HG03457 (cell line): ENCODE data around the gene KIAA0513.

ENCODE experiments used
- ATAC-seq: cut with Tn5 transposase; IDR thresholded peaks from one replicate; pipeline ENCODE4 v1.9.1; 2021; ENCODE audit warnings: moderate number of reproducible peaks; ENCODE audit not compliant: unreplicated experiment

KIAA0513 gene

DNA sequence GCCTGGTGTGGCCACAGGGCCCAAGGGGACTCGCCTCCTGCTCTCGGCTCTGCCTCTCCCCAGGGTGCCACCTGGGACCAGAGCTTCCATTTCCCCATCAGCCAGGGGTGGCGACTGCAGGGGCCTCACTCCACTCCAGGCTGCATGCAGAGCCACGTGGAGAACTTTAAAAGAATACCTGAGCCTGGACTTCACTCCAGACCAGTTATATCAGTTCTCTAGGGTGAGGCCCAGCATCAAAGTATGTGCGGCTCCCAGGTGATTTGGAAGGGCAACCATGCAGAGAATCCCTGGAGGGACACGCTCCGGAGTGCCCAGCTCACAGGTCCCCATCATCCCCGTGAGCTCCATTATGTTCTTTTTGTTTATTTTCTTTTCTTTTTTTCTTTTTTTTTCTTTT lies 39.8 kb downstream of the KIAA0513 start:
- no peak for ATAC-seq

DNA sequence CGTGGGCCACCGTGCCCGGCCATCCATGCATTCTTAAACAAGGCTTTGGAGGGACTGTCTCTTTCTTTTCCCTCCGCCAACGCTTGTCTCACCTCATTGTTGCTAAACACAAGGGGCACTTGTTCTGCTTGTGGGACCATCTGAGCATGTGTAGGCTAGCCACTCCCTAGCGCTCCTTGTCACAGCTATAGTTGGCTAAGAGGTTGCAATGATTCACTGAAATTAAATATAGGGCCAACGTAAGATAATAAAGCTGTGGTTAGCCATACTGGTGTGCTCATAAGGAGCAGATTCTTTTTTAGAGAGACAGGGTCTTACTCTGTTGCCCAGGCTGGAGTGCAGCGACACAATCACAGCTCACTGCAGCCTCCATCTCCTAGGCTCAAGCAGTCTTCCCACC lies 41.2 kb downstream of the KIAA0513 start:
- no peak for ATAC-seq

DNA sequence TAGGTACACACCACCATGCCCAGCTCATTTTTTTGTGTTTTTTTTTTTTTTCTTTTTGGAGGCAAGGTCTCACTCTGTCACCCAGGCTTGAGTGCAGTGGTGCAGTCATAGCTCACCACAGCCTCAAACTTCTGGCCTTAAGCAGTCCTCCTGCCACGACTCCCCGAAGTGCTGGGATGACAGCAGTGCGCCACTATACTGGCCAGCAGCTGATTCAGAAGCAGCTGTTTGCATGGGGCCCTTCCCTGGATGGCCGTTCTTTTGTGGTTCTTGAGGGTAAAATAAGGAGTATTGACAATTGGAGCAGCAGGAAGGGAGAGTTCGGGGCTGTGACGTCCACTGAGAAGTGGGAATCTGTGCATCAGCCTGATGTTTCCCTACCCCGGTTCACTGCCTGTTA lies 41.6 kb downstream of the KIAA0513 start:
- no peak for ATAC-seq

DNA sequence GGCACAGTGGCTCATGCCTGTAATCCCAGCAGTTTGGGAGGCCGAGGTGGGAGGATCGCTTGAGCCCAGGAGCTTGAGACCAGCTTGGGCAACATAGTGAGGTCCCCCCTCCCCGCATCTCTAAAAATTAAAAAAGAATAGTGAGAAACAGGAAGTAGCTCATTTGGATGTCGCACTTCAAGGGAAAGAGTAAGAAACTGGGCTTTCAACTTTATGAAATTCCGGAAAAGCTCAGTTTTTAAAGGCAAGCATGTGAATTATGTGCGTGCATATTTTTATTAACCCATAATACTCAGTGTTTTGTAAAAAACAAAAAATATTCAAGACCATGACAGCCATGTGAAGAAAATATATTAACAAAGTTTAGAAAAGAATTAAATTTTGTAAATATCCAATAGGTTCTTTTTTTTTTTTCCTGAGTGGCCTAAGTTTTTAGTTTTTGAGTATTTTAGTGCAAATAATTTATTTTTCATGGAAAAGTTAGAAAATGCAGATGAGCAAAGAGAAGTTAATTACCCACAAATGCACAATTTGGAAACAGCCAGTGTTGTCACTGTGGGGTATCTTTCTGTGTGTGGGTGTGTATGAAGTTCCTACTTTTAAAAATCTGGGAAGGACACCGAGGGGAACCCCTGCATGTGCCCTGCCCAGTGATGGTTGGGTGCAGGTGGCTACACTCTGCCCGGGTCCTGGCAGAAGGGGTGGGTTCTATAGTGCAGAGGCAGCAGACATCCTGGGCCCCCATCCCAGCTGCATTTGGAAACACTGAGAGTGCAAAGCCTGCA lies 44.7 kb downstream of the KIAA0513 start:
- no peak for ATAC-seq

DNA sequence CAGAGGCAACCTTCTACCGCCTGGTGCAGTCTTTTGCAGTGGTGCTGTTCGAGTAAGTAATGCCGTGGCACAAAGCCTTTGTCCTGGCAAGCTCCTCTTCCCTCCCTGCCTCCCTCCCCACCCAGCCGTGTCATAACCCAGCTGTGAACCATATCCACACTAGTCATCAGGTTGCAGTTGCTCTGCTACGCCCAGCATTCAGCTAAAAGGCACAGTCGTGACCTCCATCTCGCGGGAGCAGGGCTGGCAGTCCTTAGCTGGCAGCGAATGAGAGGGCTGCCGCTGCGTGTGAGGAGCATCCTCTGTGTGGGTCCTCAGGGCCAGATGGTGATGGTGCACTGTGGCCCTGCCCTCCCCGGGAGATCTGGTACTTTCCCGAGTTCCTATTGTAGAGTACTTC lies 45.4 kb downstream of the KIAA0513 start:
- no peak for ATAC-seq

DNA sequence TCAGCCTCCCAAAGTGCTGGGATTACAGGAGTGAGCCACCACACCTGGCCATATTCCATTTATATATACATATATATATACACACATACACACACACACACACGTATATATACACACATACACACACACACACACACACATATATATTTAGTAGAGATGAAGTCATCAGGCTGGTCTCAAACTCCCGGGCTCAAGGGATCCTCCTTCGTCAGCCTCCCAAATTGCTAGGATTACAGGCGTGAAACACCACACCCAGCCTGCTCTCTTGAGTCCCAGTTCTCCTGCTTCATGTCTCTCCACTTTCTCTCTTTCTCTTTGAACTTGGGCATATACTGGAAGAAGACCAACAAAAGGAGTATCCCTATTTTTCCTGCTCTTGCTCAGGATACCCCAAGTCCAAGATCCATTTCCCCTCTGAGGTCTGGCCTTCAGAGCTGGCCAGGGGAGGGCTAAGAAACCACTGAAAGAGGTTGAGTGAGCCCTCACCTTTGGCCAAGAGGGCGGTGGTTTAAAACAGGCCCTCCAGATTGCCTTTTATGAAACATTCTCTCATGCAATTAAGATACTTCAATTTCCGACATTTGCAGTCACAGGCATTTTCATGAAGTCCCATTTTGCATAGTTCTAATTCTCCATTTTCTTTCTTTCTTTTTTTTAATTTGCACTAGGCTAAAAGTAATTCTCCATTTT lies 46.8 kb downstream of the KIAA0513 start:
- no peak for ATAC-seq

DNA sequence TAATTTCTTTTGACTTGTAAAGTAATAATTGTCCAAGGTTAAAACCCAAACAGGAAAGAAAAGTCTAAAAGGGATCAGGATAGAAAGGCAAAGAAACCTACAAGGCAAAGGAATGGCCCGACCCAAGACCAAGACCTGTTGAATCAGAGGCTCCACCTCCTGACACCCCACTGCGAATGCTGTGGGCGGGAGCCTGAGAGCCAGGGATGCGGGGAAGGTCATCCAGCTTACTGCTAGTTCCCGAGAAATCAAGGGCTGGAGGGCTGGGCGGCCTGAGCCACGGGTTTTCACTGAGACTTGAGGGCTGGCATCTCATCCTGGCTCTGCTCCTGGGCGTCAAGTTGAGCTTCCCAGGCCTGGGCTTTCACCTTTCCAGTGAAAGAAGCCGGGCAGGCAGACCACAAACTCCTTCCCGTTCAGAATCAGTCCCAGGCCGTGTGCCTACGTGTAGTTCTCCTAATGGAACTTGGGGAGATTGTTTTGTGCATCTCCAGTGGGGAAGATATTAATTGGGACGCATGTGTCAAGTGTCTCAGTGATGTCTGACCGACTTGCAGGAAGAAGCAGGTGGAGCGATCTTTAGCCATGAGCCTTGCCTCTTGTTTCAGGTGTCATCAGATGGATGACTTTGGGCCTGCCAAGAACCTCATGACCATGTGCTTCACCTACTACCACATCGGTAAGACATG lies 47.8 kb downstream of the KIAA0513 start:
- no peak for ATAC-seq

DNA sequence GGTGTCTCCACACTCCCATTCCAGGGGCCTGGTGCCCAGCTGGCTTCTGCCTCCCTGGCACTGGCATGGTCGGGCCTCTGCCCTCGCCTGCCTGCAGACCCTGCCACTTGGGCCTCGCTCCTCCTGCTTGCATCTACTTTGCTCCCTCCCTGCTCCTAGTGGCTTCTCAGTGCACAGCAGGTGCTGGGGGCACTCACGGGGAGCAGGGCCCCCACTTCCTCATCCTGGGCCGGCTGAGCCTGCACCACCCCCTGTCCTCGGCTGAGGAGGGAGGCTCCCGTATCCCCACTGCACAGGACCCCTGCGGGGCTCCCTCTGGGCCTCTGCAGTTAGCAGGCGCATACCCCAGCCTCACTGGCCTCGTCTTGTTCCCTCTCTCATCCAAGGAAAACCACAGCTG lies 49.4 kb downstream of the KIAA0513 start:
- no peak for ATAC-seq

DNA sequence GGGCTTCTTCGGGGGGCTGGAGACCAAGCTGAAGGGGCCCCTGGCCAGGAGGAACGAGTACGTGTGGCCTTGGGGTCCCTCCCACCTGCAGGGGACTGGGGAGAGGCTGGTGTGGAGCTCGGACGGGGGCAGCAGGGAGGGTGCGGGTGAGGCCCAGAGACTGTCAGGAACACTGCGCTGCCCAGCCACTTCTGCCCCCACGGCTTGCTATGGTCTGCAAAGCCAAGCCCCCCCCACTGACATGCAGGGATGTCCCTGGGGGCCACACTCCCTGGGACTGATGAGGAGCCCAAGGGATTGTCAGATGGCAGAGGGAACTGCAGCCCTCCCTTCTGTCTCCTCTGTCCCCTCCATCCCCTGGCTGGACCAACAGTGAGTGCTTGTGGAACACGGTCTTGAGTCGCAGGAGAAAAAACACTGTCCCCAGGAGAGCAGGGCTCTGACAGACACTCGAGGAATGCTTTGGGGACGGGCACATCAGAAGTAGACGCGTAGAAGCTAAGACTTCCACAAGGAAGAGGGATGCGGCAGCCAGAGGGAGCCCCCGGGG lies 50.1 kb downstream of the KIAA0513 start:
- ATAC-seq: no peak

DNA sequence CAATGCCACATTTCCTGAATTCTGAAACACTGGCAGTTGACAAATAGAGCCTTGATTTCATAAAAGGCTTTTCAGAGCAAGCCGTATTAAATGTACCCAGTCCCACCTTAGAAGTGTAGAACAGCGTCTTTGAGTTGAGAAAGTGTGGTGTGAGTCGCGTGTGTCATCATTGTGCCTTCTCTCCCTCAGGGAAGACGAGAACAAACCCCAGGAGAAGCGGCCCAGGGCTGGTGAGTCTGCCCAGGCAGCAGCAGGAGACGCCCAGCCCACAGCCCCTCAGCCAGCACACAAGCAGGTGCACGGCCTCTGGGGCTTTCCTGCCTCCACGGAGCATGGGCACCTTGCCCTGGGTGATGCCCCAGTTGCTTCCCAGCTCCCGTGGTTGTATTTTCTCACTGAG lies 50.6 kb downstream of the KIAA0513 start:
- ATAC-seq: no peak

DNA sequence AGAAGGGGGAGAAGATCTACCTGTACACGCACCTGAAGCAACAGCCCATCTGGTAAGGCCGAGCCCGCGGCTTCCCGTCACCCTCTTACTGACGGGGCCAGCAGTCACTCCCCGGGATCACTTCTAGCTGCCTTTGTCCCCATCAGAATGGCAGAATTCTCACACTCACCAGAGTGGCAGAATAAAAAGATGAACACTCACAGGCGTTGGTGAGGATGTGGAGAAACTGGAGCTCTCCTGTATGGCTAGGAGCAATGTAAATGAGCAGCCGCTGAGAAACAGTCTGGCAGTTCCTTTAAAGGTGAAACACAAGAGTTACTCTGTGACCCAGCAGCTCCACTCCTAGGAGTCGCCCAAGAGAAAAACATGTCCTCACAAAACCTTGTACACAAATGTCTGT lies 51.4 kb downstream of the KIAA0513 start:
- no peak for ATAC-seq

DNA sequence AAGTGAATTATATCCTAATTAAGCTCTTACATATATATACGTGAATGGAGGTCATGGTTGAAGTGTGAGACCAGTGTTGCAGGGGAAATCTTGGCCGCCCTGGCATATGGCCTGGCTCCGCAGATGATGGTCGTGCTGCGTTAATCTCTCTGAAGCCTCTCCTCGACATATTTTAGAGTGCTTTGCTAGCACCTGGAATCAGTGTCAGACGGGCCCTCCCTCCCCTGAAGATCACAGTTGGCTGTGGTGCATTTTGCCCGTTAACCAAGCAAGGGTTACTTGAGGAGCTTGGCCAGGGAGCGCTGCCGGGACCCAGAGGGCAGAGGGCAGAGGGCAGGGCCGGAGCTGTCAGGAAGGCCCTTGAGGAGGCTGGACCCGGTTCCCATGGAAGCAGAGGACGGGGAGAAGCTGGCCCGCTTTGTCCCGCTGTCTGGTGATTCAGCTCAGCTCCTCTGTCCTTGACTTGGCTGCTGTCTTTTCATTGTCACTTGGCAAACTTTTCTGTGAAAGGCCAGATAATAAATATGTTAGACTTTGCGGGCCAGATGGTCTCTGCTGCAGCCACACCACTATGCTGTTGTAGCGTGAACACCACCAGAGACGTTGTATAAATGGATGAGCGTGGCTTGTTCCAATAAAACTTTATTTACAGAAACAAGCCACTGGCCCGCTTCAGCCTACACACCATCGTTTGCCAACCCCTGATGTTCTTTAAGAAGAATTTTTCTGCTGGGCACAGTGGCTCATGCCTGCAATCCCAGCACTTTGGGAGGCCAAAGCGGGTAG lies 52.4 kb downstream of the KIAA0513 start:
- ATAC-seq: no peak

DNA sequence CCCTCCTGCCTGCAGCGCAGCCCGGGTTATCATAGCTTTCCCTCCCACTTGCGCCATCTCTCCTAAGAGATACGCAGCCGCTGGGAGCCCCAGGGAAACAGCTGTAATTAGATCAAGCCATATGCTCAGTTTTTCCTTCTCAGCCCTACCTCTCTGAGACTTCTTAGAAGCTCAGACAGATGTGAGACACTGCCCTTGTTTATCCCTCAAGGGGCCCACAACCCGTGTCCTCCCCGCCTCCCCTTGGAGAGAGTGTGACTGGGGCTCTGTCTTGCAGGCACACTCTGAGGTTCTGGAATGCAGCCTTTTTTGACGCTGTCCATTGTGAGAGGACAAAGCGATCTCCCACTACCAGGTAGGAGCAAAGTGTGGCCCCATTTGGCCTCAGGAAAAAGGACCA lies 53.4 kb downstream of the KIAA0513 start:
- no peak for ATAC-seq

DNA sequence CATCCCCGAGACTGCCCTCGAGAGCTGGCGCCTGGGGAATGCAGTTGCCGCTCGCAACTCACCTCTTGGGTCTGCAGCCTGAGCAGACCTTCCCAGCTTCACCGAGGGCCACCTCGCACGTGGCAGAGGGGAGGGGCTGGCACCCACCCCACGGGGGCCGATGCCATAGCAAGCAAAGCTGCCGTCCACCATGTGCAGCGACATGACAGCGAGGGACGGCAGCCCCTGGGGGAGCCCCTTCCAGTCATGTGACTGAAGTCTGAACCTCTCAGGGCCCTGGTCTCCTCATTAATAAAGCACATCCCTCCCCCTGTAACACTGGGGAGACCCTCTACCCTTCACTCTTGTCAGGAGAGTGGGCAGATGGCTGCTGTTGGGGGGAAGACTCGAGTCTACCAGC lies 54.2 kb downstream of the KIAA0513 start:
- no peak for ATAC-seq

DNA sequence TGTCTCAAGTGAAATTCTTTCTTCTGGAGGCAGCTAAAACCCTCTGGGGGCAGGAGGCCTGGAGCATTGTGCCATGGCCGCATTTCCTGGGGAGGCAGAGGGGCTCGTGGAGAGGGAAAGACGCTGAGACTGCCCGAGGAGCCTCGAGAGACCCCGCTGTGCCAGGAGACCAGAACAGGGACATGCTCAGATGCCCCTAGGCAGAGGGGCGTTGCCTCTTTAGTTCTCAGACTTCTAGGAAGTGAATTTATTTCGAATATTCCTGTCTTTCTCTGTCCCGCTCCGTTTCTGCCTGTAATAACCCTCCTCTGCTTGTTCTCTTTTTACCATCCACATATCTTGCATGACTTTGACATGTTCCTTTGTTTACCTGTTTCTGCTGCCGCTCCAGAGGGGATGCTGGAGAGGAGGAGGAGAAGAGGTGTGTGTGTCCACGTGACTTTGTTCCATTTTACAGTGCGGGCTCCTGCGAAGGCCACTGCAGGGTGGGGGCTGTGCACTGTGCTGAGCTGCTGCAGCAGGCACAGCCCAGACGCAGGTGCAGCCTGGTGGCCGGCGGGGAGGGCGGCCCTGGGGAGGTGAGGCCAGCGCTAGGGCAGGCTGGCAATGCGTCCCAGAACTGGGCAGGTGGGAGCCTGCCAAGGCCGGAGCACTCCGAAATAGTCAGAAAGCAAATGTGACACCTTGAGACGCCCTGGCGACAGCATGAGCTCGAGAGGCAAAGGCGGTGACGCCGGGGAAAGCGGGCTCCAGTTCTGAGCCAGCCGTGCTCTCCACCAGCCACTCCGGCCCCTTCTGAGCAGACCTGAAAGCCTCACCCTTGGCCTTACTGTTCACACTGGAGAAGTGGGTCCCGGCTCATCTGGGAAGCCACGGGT lies 54.8 kb downstream of the KIAA0513 start:
- ATAC-seq: no peak

DNA sequence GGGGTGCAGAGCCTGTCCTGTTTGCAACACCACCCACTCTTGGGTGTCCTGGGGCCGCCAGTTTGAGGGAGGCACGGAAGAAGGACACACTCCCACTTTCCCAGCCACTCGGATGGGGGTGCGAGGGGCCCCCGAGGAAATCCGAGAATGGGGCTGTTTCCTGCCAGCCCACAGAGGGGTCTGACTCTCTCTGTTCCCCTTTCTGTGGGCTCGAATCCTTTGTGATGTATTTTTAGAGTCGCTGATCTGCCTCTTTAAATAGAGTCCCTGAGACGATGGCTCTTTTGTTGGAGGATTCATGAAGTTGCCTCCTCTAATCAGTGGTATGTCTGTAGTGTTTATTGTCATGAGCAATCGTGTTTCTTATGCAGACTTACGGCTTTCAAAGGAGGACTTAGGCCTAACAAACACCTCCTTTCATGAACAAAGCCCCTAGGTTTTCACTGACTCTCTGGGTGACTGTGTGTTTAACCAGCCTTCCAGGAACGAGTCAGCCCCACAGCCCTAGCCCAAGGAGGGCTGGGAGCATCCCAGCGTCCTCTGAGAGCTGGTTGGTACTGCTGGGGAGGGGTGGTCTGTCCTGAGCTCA lies 55.5 kb downstream of the KIAA0513 start:
- no peak for ATAC-seq

DNA sequence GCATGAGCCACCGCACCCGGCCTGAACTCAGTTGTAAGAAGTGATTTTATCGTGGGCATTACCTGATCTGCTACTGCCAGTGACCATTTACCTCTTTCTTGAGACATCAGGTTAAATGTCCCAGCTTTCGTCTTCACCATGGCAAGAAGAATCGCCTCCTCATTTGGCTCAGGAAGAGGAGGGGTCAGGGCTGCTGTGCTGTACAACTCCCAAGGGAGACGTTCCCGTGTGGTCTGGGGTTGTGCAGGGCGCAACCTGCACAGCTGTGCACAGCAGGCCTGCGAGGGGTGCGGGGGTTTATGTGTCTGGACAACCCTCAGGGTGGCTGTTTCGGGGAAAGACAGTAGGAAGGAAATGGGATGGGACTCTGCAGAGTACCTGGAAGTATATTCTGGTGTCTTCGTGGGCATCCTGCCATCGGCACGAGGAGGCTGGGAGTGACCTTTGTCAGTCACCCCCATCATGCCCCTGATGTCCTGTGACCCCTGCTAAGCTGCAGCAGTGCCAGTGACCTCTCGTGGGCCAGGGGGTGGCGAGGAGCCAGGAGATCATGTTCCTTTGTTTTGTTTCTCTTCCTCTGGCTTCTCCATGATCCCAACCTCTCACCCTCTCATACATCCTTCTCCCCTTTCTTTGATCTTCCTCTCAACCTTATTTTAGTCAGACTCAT lies 57.4 kb downstream of the KIAA0513 start:
- no peak for ATAC-seq

DNA sequence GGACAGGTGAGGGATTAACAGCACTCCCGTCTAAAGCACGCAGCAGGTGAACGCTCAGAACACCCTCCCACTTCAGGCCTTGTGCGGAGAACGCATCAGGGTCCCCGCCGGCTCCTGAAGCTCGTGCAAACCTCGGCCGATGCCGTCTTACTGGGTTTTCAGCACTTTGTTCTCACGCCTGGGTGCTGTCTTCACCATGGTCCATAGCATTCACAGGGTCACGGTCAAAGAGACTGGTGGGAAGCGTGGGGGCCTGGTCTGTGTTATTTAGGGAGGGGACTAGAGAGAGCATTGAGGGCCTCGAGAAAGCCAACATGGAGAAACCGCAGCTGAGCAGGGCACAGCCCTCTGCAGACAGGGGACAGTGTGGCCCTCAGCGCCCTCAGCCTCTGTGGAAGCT lies 58.1 kb downstream of the KIAA0513 start:
- ATAC-seq: no peak
